H1 (cell line): ENCODE measurements around the gene NRXN3. TPM values are rescaled to one million over a fixed set of nuclear protein-coding genes. Genes with fewer than 3 reads are reported as not detected.

Experiments
- CTCF ChIA-PET: fragments of 300-600 bp; sonication (Branson Sonifier 250); formaldehyde crosslinking; loops from one replicate; lab custom pipeline; 2021; ENCODE audit not compliant: partially characterized antibody; lab: Charles Lee
- POLR2A ChIA-PET: fragments of 300-600 bp; sonication (Branson Sonifier 250); formaldehyde crosslinking; loops from one replicate; lab custom pipeline; 2021; ENCODE audit warnings: inconsistent platforms; ENCODE audit not compliant: partially characterized antibody; lab: Charles Lee
- DNase-seq, 2 experiments: peaks; one replicate each; pipeline versions ENCODE4 v3.0.0 to v3.0.0-alpha.2; 2010 to 2022; ENCODE audit warnings: low spot score in 2 of 2, low read depth in 1 of 2, mixed read lengths in 1 of 2
- FAIRE-seq: peaks from 2 replicates; lab custom pipeline; 2011; peaks lifted over from hg19 to GRCh38; lab: Jason Lieb, UNC
- H2AFZ ChIP-seq: 2 replicates; pipeline ENCODE4 v1.8.1; 2012; ENCODE audit warnings: low read length, inconsistent platforms
- H2AK5ac ChIP-seq: 2 replicates; pipeline ENCODE4 v1.6.1; 2013; ENCODE audit warnings: low read depth, low read length
- H2BK120ac ChIP-seq: replicated peaks from 2 replicates; pipeline ENCODE3; 2013; ENCODE audit warnings: low read depth, low read length, inconsistent platforms
- H2BK12ac ChIP-seq: 2 replicates; pipeline ENCODE4 v1.6.1; 2013; ENCODE audit warnings: low read depth, low read length
- H2BK15ac ChIP-seq: 2 replicates; pipeline ENCODE4 v1.6.1; 2013; ENCODE audit warnings: low read length
- H2BK20ac ChIP-seq: 2 replicates; pipeline ENCODE4 v1.6.1; 2013; ENCODE audit warnings: low read length
- H2BK5ac ChIP-seq: 2 replicates; pipeline ENCODE4 v1.6.1; 2013; ENCODE audit warnings: low read depth, low read length
- H3K14ac ChIP-seq: 2 replicates; pipeline ENCODE4 v1.6.1; 2013; ENCODE audit warnings: inconsistent platforms; ENCODE audit not compliant: insufficient read length
- H3K18ac ChIP-seq: 2 replicates; pipeline ENCODE4 v1.6.1; 2013; ENCODE audit warnings: low read length; ENCODE audit errors: extremely low read depth
- H3K23ac ChIP-seq: 2 replicates; pipeline ENCODE4 v1.6.1; 2013; ENCODE audit warnings: inconsistent platforms; ENCODE audit not compliant: insufficient read length
- H3K23me2 ChIP-seq: 2 replicates; pipeline ENCODE4 v1.6.1; 2013; ENCODE audit warnings: low read depth, low read length
- H3K27ac ChIP-seq: 2 replicates; pipeline ENCODE4 v1.6.1; 2011; ENCODE audit warnings: low read depth, low read length, inconsistent platforms
- H3K27me3 ChIP-seq, 4 experiments: replicated peaks in 1 of 4; 1 replicate in 1 of 4; 2 replicates in 3 of 4; pipeline versions ENCODE4 v1.6.1 to v1.8.1; 2011 to 2013; ENCODE audit warnings: low read length in 3 of 4, mild to moderate bottlenecking in 3 of 4, inconsistent platforms in 2 of 4, mixed read lengths in 2 of 4, moderate library complexity in 1 of 4; ENCODE audit not compliant: control insufficient read depth in 3 of 4, insufficient read depth in 3 of 4; ENCODE audit errors: extremely low read depth in 1 of 4
- H3K36me3 ChIP-seq, 4 experiments: 2 replicates each; pipeline versions ENCODE4 v1.6.1 to v1.8.1; 2011 to 2013; ENCODE audit warnings: mild to moderate bottlenecking in 4 of 4, low read length in 3 of 4, moderate library complexity in 2 of 4, control low read depth in 1 of 4, inconsistent platforms in 1 of 4; ENCODE audit not compliant: insufficient read depth in 4 of 4, control insufficient read depth in 2 of 4
- H3K4ac ChIP-seq: replicated peaks from 2 replicates; pipeline ENCODE3; 2013; ENCODE audit warnings: low read length, low read depth, mixed read lengths, inconsistent platforms; ENCODE audit not compliant: insufficient read length
- H3K4me1 ChIP-seq, 4 experiments: replicated peaks in 1 of 4; 1 replicate in 1 of 4; 2 replicates in 3 of 4; pipeline versions ENCODE4 v1.6.1 to v1.8.1; 2011 to 2013; ENCODE audit warnings: low read length in 3 of 4, inconsistent platforms in 2 of 4, mixed read lengths in 1 of 4; ENCODE audit not compliant: insufficient read depth in 4 of 4, control insufficient read depth in 3 of 4
- H3K4me2 ChIP-seq, 2 experiments: 2 replicates each; pipeline versions ENCODE4 v1.6.1 to v1.8.1; 2011 to 2013; ENCODE audit warnings: low read depth in 2 of 2, low read length in 2 of 2, control low read depth in 1 of 2, inconsistent platforms in 1 of 2, mild to moderate bottlenecking in 1 of 2; ENCODE audit not compliant: insufficient read depth in 1 of 2
- H3K4me3 ChIP-seq, 4 experiments: fragments of 200-600, 300-600 bp in 1 of 4; sonication (generic), shearing (Covaris generic), sonication (Bioruptor Twin) in 1 of 4; 2 replicates each; pipeline versions ENCODE4 v1.5.1 to v1.8.1; 2011 to 2016; ENCODE audit warnings: low read length in 4 of 4, low read depth in 3 of 4, control low read depth in 2 of 4, inconsistent platforms in 2 of 4, mild to moderate bottlenecking in 2 of 4, mixed read lengths in 1 of 4, moderate library complexity in 1 of 4; ENCODE audit not compliant: insufficient read depth in 2 of 4; ENCODE audit errors: extremely low read depth in 1 of 4
- H3K56ac ChIP-seq: replicated peaks from 2 replicates; pipeline ENCODE3; 2013; ENCODE audit warnings: low read depth, mild to moderate bottlenecking, mixed read lengths, low read length, inconsistent platforms; ENCODE audit not compliant: insufficient read length
- H3K79me1 ChIP-seq: 2 replicates; pipeline ENCODE4 v1.6.1; 2013; ENCODE audit warnings: low read depth, low read length, control low read depth
- H3K79me2 ChIP-seq, 2 experiments: 2 replicates each; pipeline versions ENCODE4 v1.6.1 to v1.8.1; 2012 to 2013; ENCODE audit warnings: low read length in 2 of 2, mild to moderate bottlenecking in 2 of 2, inconsistent platforms in 1 of 2; ENCODE audit not compliant: insufficient read depth in 2 of 2, control insufficient read depth in 1 of 2
- H3K9ac ChIP-seq, 4 experiments: replicated peaks in 1 of 4; 1 replicate in 1 of 4; 2 replicates in 3 of 4; pipeline versions ENCODE4 v1.6.1 to v1.8.1; 2011 to 2013; ENCODE audit warnings: low read depth in 3 of 4, low read length in 3 of 4, control low read depth in 2 of 4, mild to moderate bottlenecking in 2 of 4, moderate library complexity in 2 of 4, inconsistent platforms in 1 of 4; ENCODE audit errors: extremely low read depth in 1 of 4
- H3K9me3 ChIP-seq, 2 experiments: 2 replicates each; pipeline versions ENCODE4 v1.6.1 to v1.8.1; 2012 to 2013; ENCODE audit warnings: mild to moderate bottlenecking in 2 of 2, moderate library complexity in 2 of 2, control low read depth in 1 of 2, inconsistent platforms in 1 of 2, low read depth in 1 of 2, low read length in 1 of 2, mixed read lengths in 1 of 2; ENCODE audit not compliant: insufficient read depth in 2 of 2
- H4K20me1 ChIP-seq, 2 experiments: replicated peaks in 1 of 2; 2 replicates each; pipeline versions ENCODE3 to v1.8.1; 2011 to 2013; ENCODE audit warnings: inconsistent platforms in 2 of 2, low read length in 2 of 2, mild to moderate bottlenecking in 1 of 2; ENCODE audit not compliant: insufficient read depth in 2 of 2, control insufficient read depth in 1 of 2
- H4K5ac ChIP-seq: 2 replicates; pipeline ENCODE4 v1.6.1; 2013; ENCODE audit warnings: low read length, low read depth, mixed read lengths, inconsistent platforms; ENCODE audit not compliant: insufficient read length
- H4K8ac ChIP-seq: 2 replicates; pipeline ENCODE4 v1.8.0; 2013; ENCODE audit warnings: mild to moderate bottlenecking, moderate library complexity, low read length, inconsistent platforms; ENCODE audit not compliant: insufficient read depth; ENCODE audit errors: extremely low read depth
- H4K91ac ChIP-seq: replicated peaks from 2 replicates; pipeline ENCODE3; 2013; ENCODE audit warnings: low read length, mixed read lengths, inconsistent platforms; ENCODE audit not compliant: insufficient read length
- ATF2 ChIP-seq: IDR thresholded peaks from 2 replicates; pipeline ENCODE4 v1.6.1; 2012; ENCODE audit warnings: low read length, inconsistent platforms
- BACH1 ChIP-seq: IDR thresholded peaks from 2 replicates; pipeline ENCODE4 v1.6.1; 2012; ENCODE audit warnings: low read length, improper control_type of control experiment
- FOSL1 ChIP-seq: IDR thresholded peaks from 2 replicates; pipeline ENCODE4 v1.6.1; 2011; ENCODE audit warnings: mild to moderate bottlenecking, low read depth, low read length, moderate library complexity; ENCODE audit not compliant: insufficient read depth
- GABPA ChIP-seq: IDR thresholded peaks from 2 replicates; pipeline ENCODE4 v1.6.1; 2011; ENCODE audit warnings: mild to moderate bottlenecking, low read length, moderate library complexity, borderline replicate concordance; ENCODE audit not compliant: insufficient read depth
- JUND ChIP-seq: IDR thresholded peaks from 2 replicates; pipeline ENCODE4 v1.6.1; 2011; ENCODE audit warnings: mild to moderate bottlenecking, improper control_type of control experiment, low read length
- KDM5A ChIP-seq: fragments of 200-600 bp; IDR thresholded peaks from 2 replicates; pipeline ENCODE4 v1.7.1; 2012; ENCODE audit warnings: mild to moderate bottlenecking, low read length, inconsistent platforms, mixed read lengths
- MAX ChIP-seq: IDR thresholded peaks from 2 replicates; pipeline ENCODE4 v1.6.1; 2012; ENCODE audit warnings: inconsistent platforms
- POU5F1 ChIP-seq: IDR thresholded peaks from 2 replicates; pipeline ENCODE4 v1.6.1; 2011; ENCODE audit warnings: low read depth, mild to moderate bottlenecking, low read length, moderate library complexity
- RNF2 ChIP-seq: fragments of 200-900, 300-1000 bp; sonication (generic); IDR thresholded peaks from 2 replicates; pipeline ENCODE4 v1.7.1; 2016; ENCODE audit warnings: borderline replicate concordance, low read depth, mild to moderate bottlenecking, antibody characterized with exemption, low read length; ENCODE audit not compliant: poor library complexity, severe bottlenecking; ENCODE audit errors: missing control alignments
- SIN3A ChIP-seq, 2 experiments: IDR thresholded peaks in 1 of 2; conservative IDR thresholded peaks in 1 of 2; 2 replicates each; pipeline ENCODE4 v1.6.1; 2011 to 2012; ENCODE audit warnings: low read length in 2 of 2, improper control_type of control experiment in 1 of 2, low read depth in 1 of 2, mild to moderate bottlenecking in 1 of 2
- SIRT6 ChIP-seq: IDR thresholded peaks from one replicate; pipeline ENCODE4 v1.7.1; 2012; ENCODE audit warnings: low read length, inconsistent platforms
- TAF7 ChIP-seq: optimal IDR thresholded peaks from 2 replicates; pipeline ENCODE3; 2011; ENCODE audit warnings: low read depth, mild to moderate bottlenecking, inconsistent platforms, low read length, moderate library complexity, borderline replicate concordance
- TBP ChIP-seq: IDR thresholded peaks from 2 replicates; pipeline ENCODE4 v1.6.1; 2011; ENCODE audit warnings: low read depth, low read length, improper control_type of control experiment
- WGBS, 2 experiments: shearing (Covaris generic) in 1 of 2; methylation state at CpG; one replicate each; pipeline versions ENCODE4 v1.1.6 to v1.1.7; 2013 to 2015; ENCODE audit warnings: low lambda C conversion rate in 2 of 2, mixed read lengths in 2 of 2, inconsistent platforms in 1 of 2, low coverage in 1 of 2, missing lambda C conversion rate in 1 of 2; ENCODE audit not compliant: insufficient replicate concordance in 2 of 2, insufficient coverage in 1 of 2, insufficient read length in 1 of 2; ENCODE audit errors: extremely low coverage in 1 of 2, missing lambda C conversion rate in 1 of 2; 5-methylcytosine and 5-hydroxymethylcytosine counted together
- polyA plus RNA-seq, 7 experiments: library from polyadenylated mRNA; depleted of rRNA in 3 of 7; stranded (reverse) in 5 of 7; unstranded in 2 of 7; fragments of >200 nt in 5 of 7; fragments of 200-250 nt in 2 of 7; gene quantifications; 1 replicate in 5 of 7; 2 replicates in 1 of 7; 4 replicates in 1 of 7; pipeline versions ENCODE4 v1.2.1 to v1.2.3, GENCODE V29; 2011 to 2013; ENCODE audit warnings: missing spikeins in 2 of 7, mixed read lengths in 2 of 7
- total RNA-seq: library from RNA; stranded (reverse); fragmentation: NEBNext Ultra II Directional; extraction: Animal tissue kit (Norgen Biotek cat#: 25700); gene quantifications from 2 replicates; pipeline ENCODE4 v1.2.1, GENCODE V29; 2021

The NRXN3 gene
- total and polyA plus RNA-seq, 2 of the 8 experiments (the other 6 are each of a cell fraction or from before 2014, with no cell fraction given), result 2.6 to 4.1 TPM

GRCh38 chr14:79028281-79028680 lies 858.1 kb downstream of the NRXN3 start:
- POLR2A ChIA-PET, result no interaction called here
- no peak for TF ChIP-seq TBP
- no peak for TF ChIP-seq JUND
- TF ChIP-seq MAX, result no peak
- TF ChIP-seq BACH1, result no peak
- TF ChIP-seq GABPA, result no peak
- no peak for TF ChIP-seq SIN3A (conservative IDR thresholded peaks at IDR 0.05 in 1 of 2, IDR thresholded peaks at IDR 0.05 in 1 of 2; ENCODE audit: low read depth in 1 of 2, low read length in 2 of 2)
- TF ChIP-seq KDM5A, result no peak
- no peak for TF ChIP-seq TAF7
- TF ChIP-seq SIRT6, result no peak
- no peak for TF ChIP-seq FOSL1
- no peak for TF ChIP-seq RNF2
- TF ChIP-seq ATF2, result no peak
- TF ChIP-seq POU5F1, result no peak

More at GRCh38 chr14:79028281-79028680, 858.1 kb downstream of the NRXN3 start:
- FAIRE-seq (no peak), DNase-seq (no peak)
- Histone ChIP-seq H2AK5ac (no peak overlapping the region), H2BK12ac (no peak overlapping the region), H3K14ac (no peak overlapping the region), H3K79me2 (no peaks in the 10 kb centered on the region), H3K9me3 (no peaks in the 10 kb centered on the region), H4K91ac (no peak overlapping the region), H3K9ac (no peak overlapping the region), H3K4me1 (no peaks in the 10 kb centered on the region), H4K20me1 (no peaks in the 10 kb centered on the region), H3K23me2 (no peaks in the 10 kb centered on the region), H3K4me3 (no peak overlapping the region), H3K23ac (no peak overlapping the region), H2AFZ (no peak overlapping the region), H3K36me3 (no peaks in the 10 kb centered on the region), H4K8ac (no peak overlapping the region), H3K18ac (no peak overlapping the region), H4K5ac (no peak overlapping the region), H3K79me1 (no peaks in the 10 kb centered on the region), H2BK20ac (no peak overlapping the region), H2BK5ac (no peak overlapping the region), H3K4me2 (no peak overlapping the region), H3K4ac (no peak overlapping the region), H3K27me3 (no peaks in the 10 kb centered on the region), H2BK120ac (no peak overlapping the region), H2BK15ac (no peak overlapping the region), H3K27ac (no peak overlapping the region), H3K56ac (no peak overlapping the region)
- CTCF ChIA-PET, result no interaction called here
- 91% methylated on average over 3 of the region's 3 CpGs; no CpG with 5 or more reads in 1 of the 2 experiments for WGBS, 2 experiments
